Muscle of leg (tissue), 11 donors: ENCODE measurements around the gene DLG2. TPM values are rescaled to one million over a fixed set of nuclear protein-coding genes. Genes with fewer than 3 reads are reported as not detected.

ENCODE experiments used
- DNase-seq: peaks from one replicate; pipeline ENCODE4 v3.0.0; 2013
- H3K27ac ChIP-seq: one replicate; pipeline ENCODE4 v1.5.1; 2013; ENCODE audit warnings: mild to moderate bottlenecking, low read length, control low read depth
- H3K27me3 ChIP-seq: one replicate; pipeline ENCODE4 v1.6.1; 2013; ENCODE audit warnings: low read length; ENCODE audit not compliant: control insufficient read depth, insufficient read depth
- H3K36me3 ChIP-seq: one replicate; pipeline ENCODE4 v1.6.1; 2013; ENCODE audit warnings: low read length; ENCODE audit not compliant: control insufficient read depth, insufficient read depth
- H3K4me1 ChIP-seq: one replicate; pipeline ENCODE4 v1.6.1; 2013; ENCODE audit warnings: low read length; ENCODE audit not compliant: control insufficient read depth, insufficient read depth
- H3K4me3 ChIP-seq: one replicate; pipeline ENCODE4 v1.5.1; 2013; ENCODE audit warnings: low read length, control low read depth
- H3K9me3 ChIP-seq: replicated peaks from 2 replicates; pipeline ENCODE4 v1.6.1; 2013; ENCODE audit warnings: low read depth, low read length; ENCODE audit not compliant: control insufficient read depth
- WGBS: methylation state at CpG from one replicate; pipeline ENCODE4 v1.1.5; 2013; ENCODE audit warnings: missing lambda C conversion rate; ENCODE audit not compliant: insufficient coverage; 5-methylcytosine and 5-hydroxymethylcytosine counted together
- polyA plus RNA-seq, 8 donors: library from polyadenylated mRNA; unstranded; fragments of 120-200 nt; gene quantifications; one replicate each; pipeline versions ENCODE4 v1.2.1 to v1.2.3, GENCODE V29; 2013; ENCODE audit warnings: inconsistent platforms in 1 of 8, low replicate concordance in 1 of 8; ENCODE audit not compliant: insufficient read length in 8 of 8, insufficient read depth in 1 of 8
- total RNA-seq: library from RNA; stranded (reverse); fragments of 120-200 nt; gene quantifications from one replicate; pipeline ENCODE4 v1.2.4, GENCODE V29; 2013

The DLG2 gene
- total and polyA plus RNA-seq, 9 donors: 6.4 to 19.3 (median 11.0) TPM

DNA sequence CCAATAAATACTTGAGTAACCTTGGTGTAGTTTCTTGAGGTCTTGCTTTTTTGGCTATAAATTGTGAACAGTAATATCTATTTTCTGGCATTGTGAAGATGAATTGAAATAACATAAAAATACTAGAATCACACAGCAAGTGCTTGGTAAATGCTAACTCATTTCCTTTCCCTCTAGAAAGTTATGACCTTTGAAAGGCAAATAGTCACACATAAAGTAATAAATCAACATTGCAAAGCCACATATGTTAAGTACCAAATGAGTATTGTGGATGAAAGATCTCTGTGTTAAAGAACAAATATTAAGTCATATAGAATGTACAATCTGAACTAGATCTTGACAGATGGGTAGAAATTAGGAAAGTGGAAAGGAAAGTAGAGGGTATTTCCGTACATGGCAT, 1781.3 kb downstream of the DLG2 start:
- H3K9me3 ChIP-seq: no peaks in the 10 kb centered on the region
- no peaks in the 10 kb centered on the region for H3K27me3 ChIP-seq
- no peak overlapping the region for H3K27ac ChIP-seq
- DNase-seq: no peak
- H3K36me3 ChIP-seq: no peaks in the 10 kb centered on the region
- H3K4me3 ChIP-seq: no peak overlapping the region
- no peaks in the 10 kb centered on the region for H3K4me1 ChIP-seq
- WGBS: 92% methylated on average over 1 of the region's 1 CpG

DNA sequence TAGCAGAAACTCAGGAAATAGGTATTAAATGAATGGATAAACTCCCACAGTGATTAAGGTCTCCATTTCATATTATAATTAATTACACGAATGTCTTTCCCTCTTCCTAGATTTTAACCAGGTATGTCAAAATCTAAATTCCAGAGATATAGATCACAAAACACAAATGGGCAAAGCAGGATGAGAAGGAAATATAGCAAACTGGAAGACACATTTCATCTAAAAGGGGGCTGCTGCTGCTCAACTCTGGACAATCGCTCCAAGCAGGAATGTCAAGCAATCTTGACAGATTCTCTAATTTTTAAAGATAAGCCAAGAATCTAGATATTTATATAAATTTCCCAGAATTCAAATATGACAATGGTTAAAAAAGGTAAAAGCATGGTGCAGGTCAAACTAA, 1786.8 kb downstream of the DLG2 start:
- Histone ChIP-seq H3K27ac (no peak overlapping the region), H3K4me3 (no peak overlapping the region), H3K9me3 (no peaks in the 10 kb centered on the region), H3K36me3 (no peaks in the 10 kb centered on the region), H3K4me1 (no peaks in the 10 kb centered on the region), H3K27me3 (no peaks in the 10 kb centered on the region)
- DNase-seq: no peak
- WGBS: no CpG with 5 or more reads among the region's 2 CpGs

DNA sequence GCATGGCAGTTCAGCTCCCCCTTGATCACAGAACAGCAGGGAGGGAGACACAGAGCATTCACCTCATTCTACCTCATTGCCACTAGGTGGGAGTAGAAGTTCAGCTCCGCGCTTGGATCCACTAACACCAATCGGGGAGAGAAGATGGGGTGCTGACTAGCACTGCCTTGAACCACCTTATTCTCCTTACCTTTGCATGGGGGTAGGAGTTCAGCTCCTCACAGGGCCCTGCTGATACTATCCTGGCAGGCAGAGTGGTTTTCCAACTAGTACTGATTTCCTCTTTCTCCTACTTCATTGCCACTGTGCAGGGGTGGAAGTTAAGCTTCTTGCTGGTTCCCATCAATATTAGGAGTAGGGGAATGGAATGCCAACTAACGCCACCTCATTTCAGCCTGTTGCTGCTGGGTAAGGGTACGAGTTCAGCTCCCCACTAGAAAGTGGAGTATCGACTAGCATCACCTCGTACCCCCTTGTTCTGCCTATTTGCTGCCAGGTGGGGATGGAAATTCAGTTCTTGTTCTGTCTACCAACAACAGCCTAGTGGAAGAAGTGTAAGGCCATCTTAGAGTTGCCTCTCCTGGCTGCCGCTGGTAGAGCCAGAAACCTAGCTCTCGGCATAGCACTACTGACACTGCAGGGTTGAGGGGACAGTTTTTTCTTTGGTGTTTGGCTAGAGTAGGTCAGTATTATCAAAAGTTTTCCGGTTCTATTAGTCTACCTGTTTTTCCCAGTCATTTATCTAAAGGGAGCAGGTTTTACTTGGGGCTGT, 1790.1 kb downstream of the DLG2 start:
- DNase-seq: peak; percentile 48
- no peaks in the 10 kb centered on the region for H3K4me1 ChIP-seq
- H3K27ac ChIP-seq: no peak overlapping the region
- H3K36me3 ChIP-seq: no peaks in the 10 kb centered on the region
- 56% methylated on average over 3 of the region's 10 CpGs for whole genome bisulfite sequencing
- no peak overlapping the region for H3K4me3 ChIP-seq
- H3K9me3 ChIP-seq: no peaks in the 10 kb centered on the region
- H3K27me3 ChIP-seq: no peaks in the 10 kb centered on the region

DNA sequence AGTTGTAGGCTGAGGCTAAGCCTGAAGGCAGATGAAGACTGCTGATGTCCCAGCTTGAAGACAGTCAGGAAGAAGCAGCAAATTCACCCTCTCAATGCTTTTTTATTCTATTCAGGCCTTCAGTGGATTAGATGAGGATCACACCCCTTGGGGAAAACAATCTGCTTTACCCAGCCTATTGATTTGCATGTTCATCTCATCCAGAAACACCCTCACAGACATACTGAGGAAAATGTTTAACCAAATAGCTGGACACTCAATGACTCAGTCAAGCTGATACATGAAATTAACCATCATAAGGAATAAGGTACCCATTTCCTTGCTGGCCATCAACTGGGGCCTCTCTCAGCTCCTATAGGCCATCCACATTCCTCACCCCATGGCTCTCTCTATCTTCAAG, 1791.1 kb downstream of the DLG2 start:
- Histone ChIP-seq H3K27ac (no peak overlapping the region), H3K4me1 (no peaks in the 10 kb centered on the region), H3K4me3 (no peak overlapping the region), H3K27me3 (no peaks in the 10 kb centered on the region), H3K9me3 (no peaks in the 10 kb centered on the region), H3K36me3 (no peaks in the 10 kb centered on the region)
- DNase-seq: no peak

DNA sequence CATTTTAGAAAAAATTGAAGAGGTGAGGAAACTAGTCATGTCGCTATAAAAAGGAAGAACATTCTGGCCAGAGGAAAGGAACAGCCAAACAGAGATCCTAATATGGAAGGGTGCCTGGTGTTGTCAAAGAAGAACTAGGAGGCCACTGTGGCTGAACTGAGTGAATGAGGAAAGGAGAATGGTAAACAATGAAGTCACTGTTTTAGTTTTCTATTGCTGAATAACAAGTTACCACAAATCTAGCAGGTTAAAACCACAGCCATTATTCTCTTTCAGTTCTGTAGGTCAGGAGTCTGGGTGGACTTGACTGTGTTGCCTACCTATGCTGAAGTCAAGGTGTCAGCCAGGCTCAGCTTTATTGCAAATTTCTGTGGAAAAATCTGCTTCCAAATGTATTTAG, 1791.7 kb downstream of the DLG2 start:
- Histone ChIP-seq H3K9me3 (no peaks in the 10 kb centered on the region), H3K27ac (no peak overlapping the region), H3K4me1 (no peaks in the 10 kb centered on the region), H3K4me3 (no peak overlapping the region), H3K36me3 (no peaks in the 10 kb centered on the region), H3K27me3 (no peaks in the 10 kb centered on the region)
- DNase-seq: no peak
- WGBS: 56% methylated on average over 1 of the region's 1 CpG

DNA sequence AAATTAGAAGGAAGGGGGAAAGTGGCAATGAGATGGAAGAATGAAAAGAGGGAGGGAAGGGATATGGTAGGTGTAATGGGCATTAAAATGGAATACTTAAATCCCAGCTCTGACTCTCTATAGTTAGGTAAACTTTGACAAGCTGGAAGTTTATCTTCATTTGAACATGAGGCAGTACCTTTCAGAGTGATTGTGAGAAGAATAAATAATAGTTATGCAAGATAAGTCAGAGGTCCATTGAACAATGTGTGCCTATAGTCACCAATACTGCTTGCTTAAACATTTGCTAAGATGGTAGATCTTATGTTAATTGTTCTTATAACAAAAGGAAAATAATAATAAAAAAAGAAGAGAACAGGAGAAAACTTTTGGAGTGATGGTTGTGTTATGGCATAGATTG, 1795.2 kb downstream of the DLG2 start:
- H3K9me3 ChIP-seq: no peaks in the 10 kb centered on the region
- no peaks in the 10 kb centered on the region for H3K4me1 ChIP-seq
- no peak overlapping the region for H3K4me3 ChIP-seq
- no peak overlapping the region for H3K27ac ChIP-seq
- no peak for DNase-seq
- no peaks in the 10 kb centered on the region for H3K36me3 ChIP-seq
- no peaks in the 10 kb centered on the region for H3K27me3 ChIP-seq

DNA sequence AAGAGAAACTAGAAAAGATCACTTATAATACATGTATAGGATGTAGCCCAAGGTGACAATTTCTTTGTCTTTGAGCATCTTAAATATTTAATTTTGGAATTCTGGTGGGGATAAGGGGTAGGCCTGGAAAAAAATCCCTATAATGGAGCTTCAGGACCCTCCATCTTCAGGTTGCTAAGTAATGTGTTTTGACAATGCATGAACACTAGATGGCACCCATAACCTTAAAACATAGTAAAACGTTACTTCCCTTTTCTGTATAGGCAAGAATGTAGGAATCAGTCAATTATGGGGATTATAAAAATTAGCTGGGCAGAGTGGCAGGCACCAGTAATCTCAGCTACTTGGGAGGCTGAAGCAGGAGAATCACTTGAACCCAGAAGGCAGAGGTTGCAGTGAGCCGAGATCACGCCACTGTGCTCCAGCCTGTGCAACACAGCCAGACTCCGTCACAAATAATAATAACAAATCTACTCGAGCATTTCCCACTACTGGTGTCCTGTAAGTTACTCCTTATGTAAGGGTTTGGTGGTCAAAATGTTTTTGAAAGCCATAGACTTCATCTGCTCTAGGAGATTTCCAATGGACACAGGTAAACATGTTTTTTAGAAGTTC, 1799.1 kb downstream of the DLG2 start:
- no peak overlapping the region for H3K27ac ChIP-seq
- H3K27me3 ChIP-seq: no peaks in the 10 kb centered on the region
- H3K36me3 ChIP-seq: no peaks in the 10 kb centered on the region
- WGBS: no CpG with 5 or more reads among the region's 5 CpGs
- H3K4me3 ChIP-seq: no peak overlapping the region
- peak; percentile 37 for DNase-seq
- H3K9me3 ChIP-seq: no peaks in the 10 kb centered on the region
- H3K4me1 ChIP-seq: no peaks in the 10 kb centered on the region

DNA sequence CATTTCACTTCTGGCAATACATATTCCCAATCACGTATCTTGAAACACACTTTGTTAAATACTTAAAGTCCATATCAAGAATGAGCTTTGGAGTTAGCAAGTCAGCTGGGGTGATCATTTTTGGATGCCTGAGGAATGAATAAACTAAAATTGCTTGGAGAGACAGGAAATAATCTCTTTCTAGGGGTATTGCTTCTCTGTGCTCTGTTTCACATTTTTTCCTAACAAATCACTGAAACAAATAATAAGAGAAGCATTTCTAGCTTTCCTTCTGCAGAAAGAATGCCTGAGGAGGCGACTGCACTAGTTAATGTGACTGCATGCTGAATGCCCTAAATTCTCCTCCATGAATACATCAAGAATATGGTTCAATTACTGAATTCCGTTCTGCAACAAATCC, 1799.6 kb downstream of the DLG2 start:
- no CpG with 5 or more reads among the region's 3 CpGs for WGBS
- no peak overlapping the region for H3K27ac ChIP-seq
- H3K27me3 ChIP-seq: no peaks in the 10 kb centered on the region
- no peaks in the 10 kb centered on the region for H3K9me3 ChIP-seq
- no peaks in the 10 kb centered on the region for H3K4me1 ChIP-seq
- no peak overlapping the region for H3K4me3 ChIP-seq
- DNase-seq: no peak
- H3K36me3 ChIP-seq: no peaks in the 10 kb centered on the region

DNA sequence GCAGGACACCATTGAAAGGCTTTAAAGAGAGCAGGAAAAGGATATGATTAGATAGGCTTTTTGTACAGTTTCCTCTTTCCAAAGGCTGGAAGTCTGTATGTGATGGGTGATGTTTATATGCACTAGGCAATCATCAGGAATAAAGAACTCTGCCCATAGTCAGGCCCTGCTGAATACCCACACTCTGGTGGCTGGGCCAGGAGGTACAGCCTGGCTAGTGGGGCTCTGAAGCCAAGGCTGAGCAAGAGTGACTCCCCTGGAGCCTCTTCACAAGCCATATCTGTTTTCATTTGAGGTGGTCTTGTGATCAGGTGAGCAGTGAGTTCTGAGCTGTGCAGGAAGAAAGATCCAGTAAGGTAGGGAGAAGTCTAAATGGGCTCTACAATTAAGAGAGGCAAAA, 1801.1 kb downstream of the DLG2 start:
- H3K4me1 ChIP-seq: no peaks in the 10 kb centered on the region
- DNase-seq: no peak
- no peaks in the 10 kb centered on the region for H3K9me3 ChIP-seq
- H3K4me3 ChIP-seq: no peak overlapping the region
- H3K27me3 ChIP-seq: no peaks in the 10 kb centered on the region
- H3K27ac ChIP-seq: no peak overlapping the region
- H3K36me3 ChIP-seq: no peaks in the 10 kb centered on the region

DNA sequence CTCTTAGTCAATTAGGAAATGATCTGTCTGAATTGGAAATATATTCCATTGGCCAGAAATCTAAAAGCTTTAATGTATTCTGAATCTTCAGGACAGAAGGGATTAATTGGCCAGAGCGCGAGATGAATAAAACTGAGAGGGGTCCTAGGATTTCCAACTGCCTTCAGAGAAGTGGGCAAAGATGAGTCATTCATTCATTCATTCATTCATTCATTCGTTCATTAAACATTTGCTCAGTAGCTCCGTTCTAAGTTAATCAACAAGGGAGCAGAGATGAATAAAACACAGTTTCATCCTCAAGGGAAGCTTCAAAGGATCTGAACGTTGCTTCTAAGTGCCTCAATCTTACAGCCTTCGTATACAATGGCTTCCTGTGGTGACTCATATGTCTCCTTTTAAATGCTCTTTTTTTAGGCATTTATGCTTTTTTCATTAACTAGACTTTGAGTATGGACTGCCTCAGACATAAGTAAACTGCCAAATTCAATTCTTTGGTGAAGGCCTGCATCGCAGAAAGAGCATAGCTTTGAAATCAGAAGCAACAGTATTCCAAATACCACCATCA, 1803.6 kb downstream of the DLG2 start:
- WGBS: 58% methylated on average over 4 of the region's 7 CpGs
- DNase-seq: no peak
- no peaks in the 10 kb centered on the region for H3K27me3 ChIP-seq
- no peak overlapping the region for H3K4me3 ChIP-seq
- H3K27ac ChIP-seq: no peak overlapping the region
- no peaks in the 10 kb centered on the region for H3K9me3 ChIP-seq
- no peaks in the 10 kb centered on the region for H3K4me1 ChIP-seq
- no peaks in the 10 kb centered on the region for H3K36me3 ChIP-seq
